Amygdala (tissue), 56 donors: Measurements from ENCODE around the gene ALG9.
A peak's percentile ranks its signal among the peaks of the same experiment; 100 is the strongest.

ENCODE experiments used
- DNase-seq, 56 donors: peaks; one replicate each; lab custom pipeline; 2025; lab: John Stamatoyannopoulos, UW

The ALG9 gene

DNA sequence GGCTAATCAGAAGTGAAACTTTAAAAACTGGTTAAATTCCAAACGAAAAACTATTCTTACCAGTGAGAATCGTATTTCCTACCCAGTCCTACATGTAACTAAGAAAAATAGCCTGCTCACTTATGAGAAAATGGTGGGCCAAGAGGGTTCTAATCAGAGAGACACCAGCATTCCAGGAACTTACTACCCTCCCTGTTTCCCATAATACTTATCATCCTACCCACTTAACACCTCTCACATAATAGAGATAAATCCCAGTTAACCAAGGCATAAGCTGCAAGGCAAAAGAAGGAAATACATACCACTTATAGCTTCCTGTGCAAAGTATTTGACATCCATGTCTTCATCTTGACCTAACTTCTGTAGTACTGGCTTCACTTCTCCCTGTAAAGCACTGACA lies 129.6 kb downstream of the ALG9 start:
- no peak for DNase-seq

DNA sequence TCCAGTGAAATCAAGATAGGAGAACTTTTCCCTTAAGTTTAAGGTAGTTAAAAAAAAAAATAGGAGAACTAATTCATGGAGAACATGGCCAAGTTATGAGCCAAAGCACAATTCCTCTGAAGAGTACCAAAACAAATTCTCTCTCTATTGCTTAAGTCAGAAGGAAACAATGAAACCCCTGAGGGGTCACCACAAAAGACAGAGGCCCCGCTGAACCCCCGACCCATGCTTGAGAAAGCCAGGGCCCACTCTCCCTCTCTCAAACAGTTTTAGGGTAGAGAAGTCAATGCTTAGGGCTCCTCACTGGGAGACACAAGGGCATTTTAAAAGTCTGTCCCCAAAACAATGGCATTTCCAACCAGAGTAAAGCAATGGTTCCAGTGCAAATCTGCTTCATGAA lies 132.1 kb downstream of the ALG9 start:
- DNase-seq = no peak

DNA sequence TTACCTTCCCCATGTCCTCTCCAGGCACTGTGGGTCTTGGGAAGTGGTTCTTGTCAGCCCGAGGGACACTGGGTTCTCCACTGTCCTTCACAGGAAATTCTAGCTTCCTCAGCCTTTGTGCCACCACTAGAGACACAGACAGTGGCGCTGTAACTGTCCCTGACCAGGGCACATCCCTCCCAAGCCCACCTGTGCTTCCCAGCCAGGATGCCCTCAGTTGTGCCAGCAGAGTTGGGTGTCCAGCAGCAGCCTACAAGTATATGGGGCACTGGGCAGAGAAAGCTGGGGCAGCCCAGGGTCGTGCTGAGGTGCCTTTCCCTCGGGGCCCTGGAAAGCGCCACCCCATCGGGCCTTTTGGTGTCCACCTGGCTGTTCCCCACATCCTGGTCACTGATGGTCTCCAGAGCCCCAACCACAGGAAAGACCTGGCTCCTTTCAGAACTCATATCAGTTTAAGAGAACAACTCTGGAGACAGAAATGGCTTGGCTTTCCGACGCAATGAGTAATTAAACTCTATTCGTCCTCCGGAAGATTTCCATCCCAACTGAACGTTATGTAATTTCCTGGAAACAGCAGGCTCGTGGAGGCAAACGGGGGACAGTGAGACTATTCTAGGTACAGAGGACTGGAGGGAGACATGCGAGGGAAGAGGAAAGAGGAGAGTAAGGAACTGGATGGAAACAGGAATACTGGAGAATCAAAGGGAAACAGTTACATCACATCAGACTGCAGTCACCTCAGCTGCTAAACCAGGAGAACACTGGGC lies 133.8 kb downstream of the ALG9 start:
- DNase-seq = peak in 16 of 56 donors; percentile 16 to 73 (median 45)

DNA sequence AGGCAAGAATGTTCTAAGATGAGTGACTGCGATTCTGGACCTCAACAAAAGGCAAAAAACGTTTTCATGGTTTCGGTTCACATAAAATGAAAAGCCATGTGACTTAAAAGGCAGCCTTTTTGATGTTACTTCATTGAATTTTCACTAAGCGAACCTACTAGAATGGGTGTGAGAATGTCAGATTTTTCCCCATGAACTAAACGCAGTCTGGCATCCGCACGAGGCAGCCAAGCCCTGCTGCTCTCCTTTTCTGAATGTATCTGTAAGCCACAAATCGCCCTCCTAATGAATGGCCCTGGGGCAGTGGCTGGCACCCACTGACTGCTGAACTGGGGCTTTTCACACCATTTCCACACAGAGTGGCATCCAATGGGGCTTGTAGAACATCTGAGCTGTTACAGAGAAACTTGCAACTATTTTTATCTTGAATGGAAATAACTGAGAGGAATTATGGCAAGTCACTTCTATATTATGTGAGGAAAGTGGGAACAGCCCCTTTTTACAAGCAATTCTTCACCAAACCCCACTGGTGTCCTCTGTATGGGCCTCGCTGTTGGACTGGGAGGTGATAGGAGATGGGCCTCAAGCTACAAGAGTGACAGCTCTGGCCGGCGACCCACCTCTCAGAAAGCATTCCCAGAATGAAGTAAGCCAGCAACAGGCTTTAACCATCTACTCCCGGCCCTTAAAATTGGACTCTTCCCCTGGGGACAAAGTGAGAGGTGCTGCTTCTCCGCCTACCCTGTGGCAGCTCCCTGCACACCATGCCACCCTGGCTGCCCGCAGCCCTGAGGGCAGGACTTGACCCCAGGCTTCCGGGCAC lies 134.5 kb downstream of the ALG9 start:
- DNase-seq = peak in 18 of 56 donors; percentile 16 to 53 (median 37)
